ENCODE measurements around the gene RMDN2.

The RMDN2 gene

DNA sequence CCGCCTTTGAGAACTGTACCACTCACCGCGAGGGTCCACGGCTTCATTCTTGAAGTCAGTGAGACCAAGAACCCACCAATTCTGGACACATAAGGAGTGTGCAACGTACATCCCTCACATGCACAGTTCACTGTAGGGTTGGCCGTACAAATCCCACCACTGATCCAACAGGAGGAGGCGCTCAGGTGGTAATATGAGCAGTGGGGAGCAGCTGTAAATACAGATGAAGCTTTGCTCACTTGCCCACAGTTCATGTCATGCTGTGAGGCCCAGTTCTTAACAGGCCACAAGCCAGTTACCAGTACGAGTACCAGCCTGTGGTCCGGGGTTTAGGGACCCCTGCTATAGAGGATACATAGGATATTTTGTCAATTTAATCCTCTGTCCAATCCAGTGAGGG, 96.5 kb downstream of the RMDN2 start:
- no peak overlapping the region for H3K27ac ChIP-seq (ENCODE audit: low read length)
- H3K4me1 ChIP-seq (ENCODE audit: insufficient read depth, low read length), result no peaks in the 10 kb centered on the region
- no peaks in the 10 kb centered on the region for H3K36me3 ChIP-seq (ENCODE audit: insufficient read depth, low read length)
- H3K9ac ChIP-seq (ENCODE audit: low read depth, low read length), result no peak overlapping the region
- TF ChIP-seq, protein P1, sequence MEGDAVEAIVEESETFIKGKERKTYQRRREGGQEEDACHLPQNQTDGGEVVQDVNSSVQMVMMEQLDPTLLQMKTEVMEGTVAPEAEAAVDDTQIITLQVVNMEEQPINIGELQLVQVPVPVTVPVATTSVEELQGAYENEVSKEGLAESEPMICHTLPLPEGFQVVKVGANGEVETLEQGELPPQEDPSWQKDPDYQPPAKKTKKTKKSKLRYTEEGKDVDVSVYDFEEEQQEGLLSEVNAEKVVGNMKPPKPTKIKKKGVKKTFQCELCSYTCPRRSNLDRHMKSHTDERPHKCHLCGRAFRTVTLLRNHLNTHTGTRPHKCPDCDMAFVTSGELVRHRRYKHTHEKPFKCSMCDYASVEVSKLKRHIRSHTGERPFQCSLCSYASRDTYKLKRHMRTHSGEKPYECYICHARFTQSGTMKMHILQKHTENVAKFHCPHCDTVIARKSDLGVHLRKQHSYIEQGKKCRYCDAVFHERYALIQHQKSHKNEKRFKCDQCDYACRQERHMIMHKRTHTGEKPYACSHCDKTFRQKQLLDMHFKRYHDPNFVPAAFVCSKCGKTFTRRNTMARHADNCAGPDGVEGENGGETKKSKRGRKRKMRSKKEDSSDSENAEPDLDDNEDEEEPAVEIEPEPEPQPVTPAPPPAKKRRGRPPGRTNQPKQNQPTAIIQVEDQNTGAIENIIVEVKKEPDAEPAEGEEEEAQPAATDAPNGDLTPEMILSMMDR (IDR thresholded peaks at IDR 0.05; ENCODE audit: borderline replicate concordance, extremely low read depth, low read length, poor library complexity, severe bottlenecking), result no peak
- TF ChIP-seq EZH2 (IDR thresholded peaks at IDR 0.05; ENCODE audit: borderline replicate concordance, low read depth, low read length, severe bottlenecking), result no peak
- DNase-seq (no peak), ATAC-seq (ENCODE audit: insufficient read depth, low read depth) (no peak)
- no peak overlapping the region for H3K4me2 ChIP-seq (ENCODE audit: insufficient read depth, low read length)
- H3K27me3 ChIP-seq (ENCODE audit: insufficient read depth, low read length, poor library complexity), result peaks cover 2% of the 10 kb centered on the region
- H4K20me1 ChIP-seq (ENCODE audit: insufficient read depth, low read length), result no peaks in the 10 kb centered on the region
- H3K79me2 ChIP-seq (ENCODE audit: insufficient read depth, low read length), result no peaks in the 10 kb centered on the region
- H3K4me3 ChIP-seq (ENCODE audit: low read depth in 1 of 2, low read length in 2 of 2), result no peak overlapping the region
- H3K9me3 ChIP-seq (ENCODE audit: insufficient read depth, low read length, severe bottlenecking), result no peaks in the 10 kb centered on the region
- no peak overlapping the region for H2AFZ ChIP-seq (ENCODE audit: low read depth, low read length)

GRCh38 chr2:38026846-38027245, 101.8 kb downstream of the RMDN2 start:
- no peaks in the 10 kb centered on the region for H3K79me2 ChIP-seq (ENCODE audit: insufficient read depth, low read length)
- no peak overlapping the region for H3K4me3 ChIP-seq (ENCODE audit: low read depth in 1 of 2, low read length in 2 of 2)
- H3K4me2 ChIP-seq (ENCODE audit: insufficient read depth, low read length), result no peak overlapping the region
- no peaks in the 10 kb centered on the region for H3K4me1 ChIP-seq (ENCODE audit: insufficient read depth, low read length)
- no peaks in the 10 kb centered on the region for H3K36me3 ChIP-seq (ENCODE audit: insufficient read depth, low read length)
- H4K20me1 ChIP-seq (ENCODE audit: insufficient read depth, low read length), result no peaks in the 10 kb centered on the region
- H3K27me3 ChIP-seq (ENCODE audit: insufficient read depth, low read length, poor library complexity), result peaks cover 6% of the 10 kb centered on the region
- no peak for TF ChIP-seq EZH2 (IDR thresholded peaks at IDR 0.05; ENCODE audit: borderline replicate concordance, low read depth, low read length, severe bottlenecking)
- H3K9me3 ChIP-seq (ENCODE audit: insufficient read depth, low read length, severe bottlenecking), result no peaks in the 10 kb centered on the region
- no peak for ATAC-seq (ENCODE audit: insufficient read depth, low read depth)
- H3K27ac ChIP-seq (ENCODE audit: low read length), result no peak overlapping the region
- no peak overlapping the region for H2AFZ ChIP-seq (ENCODE audit: low read depth, low read length)
- no peak for DNase-seq
- no peak overlapping the region for H3K9ac ChIP-seq (ENCODE audit: low read depth, low read length)

DNA sequence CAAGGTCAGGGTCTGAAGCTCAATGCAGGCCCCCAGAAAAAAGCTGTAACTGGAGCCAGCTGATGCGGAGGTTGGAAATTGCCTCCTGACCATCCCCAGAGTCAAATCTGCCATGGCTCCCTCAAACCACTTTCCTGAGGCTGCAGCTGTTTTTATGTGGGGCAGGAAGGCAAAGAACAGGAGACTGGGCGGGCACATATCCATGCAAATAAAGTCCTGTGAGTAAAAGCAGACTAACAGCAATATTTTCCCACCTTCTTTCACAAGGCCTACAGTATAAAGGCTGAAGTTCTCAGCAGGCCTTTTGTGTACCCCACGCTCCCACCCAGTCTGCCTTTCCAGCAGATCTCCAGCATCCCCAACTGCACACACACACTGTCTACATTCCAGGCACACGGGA, 103.7 kb downstream of the RMDN2 start:
- no peaks in the 10 kb centered on the region for H4K20me1 ChIP-seq (ENCODE audit: insufficient read depth, low read length)
- ATAC-seq (ENCODE audit: insufficient read depth, low read depth) (no peak), DNase-seq (no peak)
- H3K36me3 ChIP-seq (ENCODE audit: insufficient read depth, low read length), result no peaks in the 10 kb centered on the region
- H3K27me3 ChIP-seq (ENCODE audit: insufficient read depth, low read length, poor library complexity), result peaks cover 4% of the 10 kb centered on the region
- H3K4me1 ChIP-seq (ENCODE audit: insufficient read depth, low read length), result no peaks in the 10 kb centered on the region
- TF ChIP-seq EZH2 (IDR thresholded peaks at IDR 0.05; ENCODE audit: borderline replicate concordance, low read depth, low read length, severe bottlenecking), result no peak
- TF ChIP-seq, protein P1 (IDR thresholded peaks at IDR 0.05; ENCODE audit: borderline replicate concordance, extremely low read depth, low read length, poor library complexity, severe bottlenecking), result no peak
- no peak overlapping the region for H2AFZ ChIP-seq (ENCODE audit: low read depth, low read length)
- H3K27ac ChIP-seq (ENCODE audit: low read length), result no peak overlapping the region
- H3K9me3 ChIP-seq (ENCODE audit: insufficient read depth, low read length, severe bottlenecking), result no peaks in the 10 kb centered on the region
- no peak overlapping the region for H3K4me3 ChIP-seq (ENCODE audit: low read depth in 1 of 2, low read length in 2 of 2)
- no peak overlapping the region for H3K4me2 ChIP-seq (ENCODE audit: insufficient read depth, low read length)
- no peaks in the 10 kb centered on the region for H3K79me2 ChIP-seq (ENCODE audit: insufficient read depth, low read length)
- no peak overlapping the region for H3K9ac ChIP-seq (ENCODE audit: low read depth, low read length)

DNA sequence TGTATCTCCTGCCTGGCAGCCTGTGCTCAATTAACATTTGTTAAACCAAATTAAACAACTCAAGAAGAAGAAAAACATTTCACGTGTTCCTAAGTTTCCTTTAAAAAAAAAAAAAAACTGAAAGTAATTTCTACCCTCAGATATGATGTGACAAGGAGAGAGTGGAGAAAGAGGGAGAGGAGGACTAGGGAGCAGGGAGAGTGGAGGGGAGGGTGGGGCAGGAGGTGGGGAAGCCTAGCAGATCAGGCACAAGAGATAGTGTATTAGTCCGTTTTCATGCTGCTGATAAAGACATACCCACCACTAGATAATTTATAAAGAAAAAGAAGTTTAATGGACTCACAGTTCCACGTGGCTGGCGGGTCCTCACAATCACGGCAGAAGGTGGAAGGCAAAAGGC, 104.4 kb downstream of the RMDN2 start:
- TF ChIP-seq, protein P1 (IDR thresholded peaks at IDR 0.05; ENCODE audit: borderline replicate concordance, extremely low read depth, low read length, poor library complexity, severe bottlenecking), result no peak
- TF ChIP-seq EZH2 (IDR thresholded peaks at IDR 0.05; ENCODE audit: borderline replicate concordance, low read depth, low read length, severe bottlenecking), result no peak
- Histone ChIP-seq H3K9ac (ENCODE audit: low read depth, low read length) (no peak overlapping the region), H4K20me1 (ENCODE audit: insufficient read depth, low read length) (no peaks in the 10 kb centered on the region), H3K9me3 (ENCODE audit: insufficient read depth, low read length, severe bottlenecking) (no peaks in the 10 kb centered on the region), H3K4me3 (ENCODE audit: low read depth in 1 of 2, low read length in 2 of 2) (no peak overlapping the region), H3K36me3 (ENCODE audit: insufficient read depth, low read length) (no peaks in the 10 kb centered on the region), H2AFZ (ENCODE audit: low read depth, low read length) (no peak overlapping the region), H3K4me2 (ENCODE audit: insufficient read depth, low read length) (no peak overlapping the region), H3K27me3 (ENCODE audit: insufficient read depth, low read length, poor library complexity) (peaks cover 4% of the 10 kb centered on the region), H3K79me2 (ENCODE audit: insufficient read depth, low read length) (no peaks in the 10 kb centered on the region), H3K27ac (ENCODE audit: low read length) (no peak overlapping the region), H3K4me1 (ENCODE audit: insufficient read depth, low read length) (no peaks in the 10 kb centered on the region)
- no peak for DNase-seq
- ATAC-seq (ENCODE audit: insufficient read depth, low read depth), result no peak
